HepG2 (cell line): ENCODE measurements around the gene IL17C. TPM values are rescaled to one million over a fixed set of nuclear protein-coding genes. Genes with fewer than 3 reads are reported as not detected.

Experiments
- ATAC-seq: fragments of 200-7000 bp; cut with Tn5 transposase; 3 replicates; pipeline ENCODE4 v1.9.1; 2020; ENCODE audit warnings: mild to moderate bottlenecking, moderate library complexity
- BruUV-seq: library from RNA; stranded (reverse); fragments of 400-500 nt; replicated peaks from 2 replicates; lab custom pipeline; 2021; lab: Mats Ljungman, UMichigan
- CTCF ChIA-PET: fragments of 300-600 bp; formaldehyde crosslinking; extraction: SDS; loops from one replicate; lab custom pipeline; 2021; ENCODE audit warnings: low total read pairs, inconsistent platforms, low intra/inter-chr PET ratio; lab: Yijun Ruan, JAX
- POLR2A ChIA-PET: fragments of 350-600 bp; sonication (Branson Sonifier 250); formaldehyde crosslinking; loops from one replicate; lab custom pipeline; 2020; ENCODE audit warnings: antibody characterized with exemption, inconsistent platforms; lab: Yijun Ruan, JAX
- DNase-seq: peaks from one replicate; pipeline ENCODE4 v3.0.0-alpha.2; 2015; ENCODE audit warnings: low spot score
- FAIRE-seq: peaks from 3 replicates; lab custom pipeline; 2011; peaks lifted over from hg19 to GRCh38; lab: Jason Lieb, UNC
- H2AFZ ChIP-seq: one replicate; pipeline ENCODE4 v1.6.1; 2011; ENCODE audit warnings: low read length, inconsistent platforms
- H3K27ac ChIP-seq: fragments of 300-600 bp; 3 replicates; pipeline ENCODE4 v1.8.0; 2011; ENCODE audit warnings: mixed run types, mild to moderate bottlenecking, mixed read lengths, low read length, inconsistent platforms; ENCODE audit not compliant: insufficient read depth; ENCODE audit errors: extremely low read length
- H3K27me3 ChIP-seq, 2 experiments: fragments of 200-600 bp in 1 of 2; 2 replicates in 1 of 2; 3 replicates in 1 of 2; pipeline versions ENCODE4 v1.6.0 to v1.8.0; 2011; ENCODE audit warnings: low read length in 2 of 2, mild to moderate bottlenecking in 2 of 2, moderate library complexity in 2 of 2, inconsistent platforms in 1 of 2; ENCODE audit not compliant: insufficient read depth in 2 of 2, control insufficient read depth in 1 of 2
- H3K36me3 ChIP-seq, 2 experiments: fragments of 200-600 bp in 1 of 2; replicated peaks in 1 of 2; 2 replicates in 1 of 2; 3 replicates in 1 of 2; pipeline versions ENCODE4 v1.5.1 to v1.8.0; 2011; ENCODE audit warnings: low read length in 2 of 2, inconsistent platforms in 1 of 2; ENCODE audit not compliant: insufficient read depth in 2 of 2, control insufficient read depth in 1 of 2
- H3K4me1 ChIP-seq: 2 replicates; pipeline ENCODE4 v1.5.1; 2012; ENCODE audit warnings: low read length, inconsistent platforms; ENCODE audit not compliant: insufficient read depth
- H3K4me2 ChIP-seq: 2 replicates; pipeline ENCODE4 v1.6.0; 2011; ENCODE audit warnings: low read depth, low read length, inconsistent platforms
- H3K4me3 ChIP-seq, 3 experiments: fragments of 200-600 bp in 1 of 3; sonication (generic), shearing (Covaris generic) in 1 of 3; replicated peaks in 1 of 3; 2 replicates each; pipeline ENCODE4 v1.5.1; 2011 to 2016; ENCODE audit warnings: low read length in 3 of 3, inconsistent platforms in 2 of 3, low read depth in 2 of 3, mild to moderate bottlenecking in 2 of 3, control low read depth in 1 of 3, mixed read lengths in 1 of 3; ENCODE audit not compliant: insufficient read depth in 1 of 3
- H3K79me2 ChIP-seq: one replicate; pipeline ENCODE4 v1.6.1; 2011; ENCODE audit warnings: low read length, inconsistent platforms; ENCODE audit not compliant: insufficient read depth
- H3K9ac ChIP-seq: 2 replicates; pipeline ENCODE4 v1.6.0; 2011; ENCODE audit warnings: mild to moderate bottlenecking, low read depth, low read length, inconsistent platforms; ENCODE audit not compliant: insufficient read depth
- H3K9me3 ChIP-seq: 2 replicates; pipeline ENCODE4 v1.5.1; 2012; ENCODE audit warnings: mild to moderate bottlenecking, low read length
- H4K20me1 ChIP-seq: 2 replicates; pipeline ENCODE4 v1.6.0; 2011; ENCODE audit warnings: inconsistent platforms, mild to moderate bottlenecking, low read length, moderate library complexity; ENCODE audit not compliant: insufficient read depth
- DMAP1 ChIP-seq: IDR thresholded peaks from 2 replicates; pipeline ENCODE4 v1.6.1; 2016
- HIVEP1 ChIP-seq: sonication (generic); formaldehyde crosslinking; IDR thresholded peaks from 2 replicates; pipeline ENCODE4 v1.4.0; 2020; ENCODE audit warnings: mild to moderate bottlenecking, missing genetic modification reagents
- HOXA3 ChIP-seq: sonication (generic); formaldehyde crosslinking; IDR thresholded peaks from 2 replicates; pipeline ENCODE4 v1.5.0; 2020; ENCODE audit warnings: missing genetic modification reagents
- KDM2A ChIP-seq: sonication (generic); formaldehyde crosslinking; IDR thresholded peaks from 2 replicates; pipeline ENCODE4 v1.4.0; 2020; ENCODE audit warnings: low read depth, missing genetic modification reagents, borderline replicate concordance
- KDM5A ChIP-seq: fragments of 200-600 bp; sonication (generic); IDR thresholded peaks from 2 replicates; pipeline ENCODE4 v1.7.0; 2018; ENCODE audit warnings: antibody characterized with exemption, mild to moderate bottlenecking, low read length, borderline replicate concordance
- NFATC3 ChIP-seq: sonication (generic); formaldehyde crosslinking; IDR thresholded peaks from 2 replicates; pipeline ENCODE4 v1.5.1; 2020; ENCODE audit warnings: mild to moderate bottlenecking, missing genetic modification reagents
- RBM39 ChIP-seq: fragments of 200-400 bp; formaldehyde crosslinking; IDR thresholded peaks from one replicate; pipeline ENCODE4 v1.6.1; 2018; ENCODE audit warnings: antibody characterized with exemption, mild to moderate bottlenecking, low read depth, low read length; ENCODE audit not compliant: poor library complexity, severe bottlenecking
- ZBTB1 ChIP-seq: sonication (generic); formaldehyde crosslinking; IDR thresholded peaks from 2 replicates; pipeline ENCODE4 v1.4.0; 2020; ENCODE audit warnings: missing genetic modification reagents, borderline replicate concordance
- ZBTB20 ChIP-seq: sonication (generic); formaldehyde crosslinking; IDR thresholded peaks from 2 replicates; pipeline ENCODE4 v1.8.1; 2023; ENCODE audit warnings: missing genetic modification reagents, low read depth, mild to moderate bottlenecking, borderline replicate concordance
- ZNF121 ChIP-seq: sonication (generic); formaldehyde crosslinking; IDR thresholded peaks from 2 replicates; pipeline ENCODE4 v1.5.0; 2020; ENCODE audit warnings: mild to moderate bottlenecking, missing genetic modification reagents
- ZNF292 ChIP-seq: sonication (generic); formaldehyde crosslinking; IDR thresholded peaks from 2 replicates; pipeline ENCODE4 v1.8.1; 2022; ENCODE audit warnings: mild to moderate bottlenecking, low read depth, missing genetic modification reagents, borderline replicate concordance
- ZNF619 ChIP-seq: sonication (generic); formaldehyde crosslinking; IDR thresholded peaks from 2 replicates; pipeline ENCODE4 v1.4.0; 2020; ENCODE audit warnings: mild to moderate bottlenecking, missing genetic modification reagents
- ZNF883 ChIP-seq: sonication (generic); formaldehyde crosslinking; IDR thresholded peaks from 2 replicates; pipeline ENCODE4 v1.5.1; 2020; ENCODE audit warnings: mild to moderate bottlenecking, missing genetic modification reagents; ENCODE audit errors: not compliant biosample characterization
- WGBS: methylation state at CpG from one replicate; pipeline ENCODE4 v1.1.6; 2017; ENCODE audit warnings: low lambda C conversion rate; 5-methylcytosine and 5-hydroxymethylcytosine counted together
- in situ Hi-C: cut with HindIII; loops from 2 replicates; pipeline ENCODE4 v1.10.0; 2017; ENCODE audit warnings: low pct_unique_long_range_greater_than_20kb; ENCODE audit not compliant: extremely low pct_ligation_motif_present
- intact Hi-C: fragments of 100-400 bp; cut with micrococcal nuclease; formaldehyde crosslinking; loops from one replicate; pipeline ENCODE4 v1.10.0; 2022; ENCODE audit not compliant: unreplicated experiment
- polyA plus RNA-seq, 8 experiments: library from polyadenylated mRNA; depleted of rRNA in 3 of 8; stranded (reverse) in 7 of 8; unstranded in 1 of 8; fragments of >200 nt; fragmentation: Illumina TruSeq in 4 of 8; extraction: Trizol in 4 of 8; gene quantifications; 2 replicates each; pipeline versions ENCODE4 v1.2.1 to v1.2.3, GENCODE V29; 2011 to 2016; ENCODE audit warnings: low read depth in 4 of 8, missing spikeins in 1 of 8, mixed read lengths in 1 of 8; ENCODE audit not compliant: insufficient read depth in 1 of 8
- total RNA-seq, 5 experiments: library from RNA; depleted of rRNA; stranded (reverse); fragments of >200 nt; fragmentation: Illumina TruSeq; extraction: Trizol; gene quantifications; 2 replicates each; pipeline ENCODE4 v1.2.3, GENCODE V29; 2016; ENCODE audit warnings: low read depth in 1 of 5
- TF ChIP-seq, protein P1 (sequence below): sonication (generic); formaldehyde crosslinking; IDR thresholded peaks from 2 replicates; pipeline ENCODE4 v1.5.0; 2020; ENCODE audit warnings: mild to moderate bottlenecking, missing genetic modification reagents
- TF ChIP-seq, protein P2 (sequence below): sonication (generic); formaldehyde crosslinking; IDR thresholded peaks from 2 replicates; pipeline ENCODE4 v1.5.1; 2020; ENCODE audit warnings: mild to moderate bottlenecking, missing genetic modification reagents, moderate library complexity
- TF ChIP-seq, protein P3 (sequence below): sonication (generic); formaldehyde crosslinking; IDR thresholded peaks from 2 replicates; pipeline ENCODE4 v1.8.0; 2022; ENCODE audit warnings: low read depth, missing genetic modification reagents

Gene IL17C
- total and polyA plus RNA-seq, 2 of the 13 experiments (the other 11 are each of a cell fraction or from before 2014, with no cell fraction given) = not detected

DNA sequence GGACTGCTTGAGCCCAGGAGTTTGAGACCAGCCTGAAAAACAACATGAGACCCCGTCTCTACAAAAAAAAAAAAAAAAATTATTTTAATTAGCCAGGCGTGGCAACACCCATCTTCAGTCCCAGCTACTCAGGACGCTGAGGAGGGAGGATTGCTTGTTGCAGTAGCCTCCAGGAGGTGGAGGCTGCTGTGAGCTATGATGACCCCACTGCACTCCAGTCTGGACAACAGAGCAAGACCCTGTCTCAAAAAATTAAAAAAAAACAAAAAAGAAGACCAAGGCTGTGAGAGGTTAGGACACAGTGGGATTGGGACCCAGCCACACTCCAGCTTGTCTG is 49.3 kb downstream of the IL17C start:
- ATAC-seq = no peak
- Histone ChIP-seq H3K4me2 (peak overlapping the region; percentile 91; the same call in 1 of the 2 replicates), H3K9me3 (no peaks in the 10 kb centered on the region), H3K36me3 (no peaks in the 10 kb centered on the region), H3K4me3 (peak overlapping the region in 1 of 3 experiments; percentile 76; a peak in 1 of 6 replicates), H4K20me1 (peaks cover 3% of the 10 kb centered on the region; the same call in 1 of the 2 replicates), H3K27me3 (peaks cover 29 to 83% of the 10 kb centered on the region in 2 experiments), H2AFZ (no peak overlapping the region), H3K79me2 (no peaks in the 10 kb centered on the region), H3K9ac (no peak overlapping the region), H3K4me1 (peaks cover 42% of the 10 kb centered on the region), H3K27ac (no peak overlapping the region)
- WGBS = 27% methylated on average over 3 of the region's 3 CpGs
- POLR2A ChIA-PET = interaction anchor here (0.7 to 2.6 kb wide), 7 partner anchors 13 to 106 kb away, joined by 3 to 11 read pairs (median 3); partner anchors contain the start of gene MVD
- BruUV-seq = no TSS peak
- no peak for DNase-seq
- TF ChIP-seq ZBTB20 (CRISPR knock-in tag) (no peak), KDM2A (peak; percentile 19; the same call in 1 of the 2 replicates), ZNF619 (no peak), NFATC3 (no peak), ZNF883 (no peak), HOXA3 (CRISPR knock-in tag) (no peak), ZNF292 (CRISPR knock-in tag) (no peak), RBM39 (no peak), HIVEP1 (CRISPR knock-in tag) (no peak), ZBTB1 (CRISPR knock-in tag) (no peak), KDM5A (no peak), ZNF121 (CRISPR knock-in tag) (peak; percentile 87), DMAP1 (CRISPR knock-in tag) (no peak)
- TF ChIP-seq, protein P1, sequence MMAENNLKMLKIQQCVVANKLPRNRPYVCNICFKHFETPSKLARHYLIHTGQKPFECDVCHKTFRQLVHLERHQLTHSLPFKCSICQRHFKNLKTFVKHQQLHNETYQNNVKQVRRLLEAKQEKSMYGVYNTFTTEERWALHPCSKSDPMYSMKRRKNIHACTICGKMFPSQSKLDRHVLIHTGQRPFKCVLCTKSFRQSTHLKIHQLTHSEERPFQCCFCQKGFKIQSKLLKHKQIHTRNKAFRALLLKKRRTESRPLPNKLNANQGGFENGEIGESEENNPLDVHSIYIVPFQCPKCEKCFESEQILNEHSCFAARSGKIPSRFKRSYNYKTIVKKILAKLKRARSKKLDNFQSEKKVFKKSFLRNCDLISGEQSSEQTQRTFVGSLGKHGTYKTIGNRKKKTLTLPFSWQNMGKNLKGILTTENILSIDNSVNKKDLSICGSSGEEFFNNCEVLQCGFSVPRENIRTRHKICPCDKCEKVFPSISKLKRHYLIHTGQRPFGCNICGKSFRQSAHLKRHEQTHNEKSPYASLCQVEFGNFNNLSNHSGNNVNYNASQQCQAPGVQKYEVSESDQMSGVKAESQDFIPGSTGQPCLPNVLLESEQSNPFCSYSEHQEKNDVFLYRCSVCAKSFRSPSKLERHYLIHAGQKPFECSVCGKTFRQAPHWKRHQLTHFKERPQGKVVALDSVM (CRISPR knock-in tag) = peak; percentile 71
- TF ChIP-seq, protein P2, sequence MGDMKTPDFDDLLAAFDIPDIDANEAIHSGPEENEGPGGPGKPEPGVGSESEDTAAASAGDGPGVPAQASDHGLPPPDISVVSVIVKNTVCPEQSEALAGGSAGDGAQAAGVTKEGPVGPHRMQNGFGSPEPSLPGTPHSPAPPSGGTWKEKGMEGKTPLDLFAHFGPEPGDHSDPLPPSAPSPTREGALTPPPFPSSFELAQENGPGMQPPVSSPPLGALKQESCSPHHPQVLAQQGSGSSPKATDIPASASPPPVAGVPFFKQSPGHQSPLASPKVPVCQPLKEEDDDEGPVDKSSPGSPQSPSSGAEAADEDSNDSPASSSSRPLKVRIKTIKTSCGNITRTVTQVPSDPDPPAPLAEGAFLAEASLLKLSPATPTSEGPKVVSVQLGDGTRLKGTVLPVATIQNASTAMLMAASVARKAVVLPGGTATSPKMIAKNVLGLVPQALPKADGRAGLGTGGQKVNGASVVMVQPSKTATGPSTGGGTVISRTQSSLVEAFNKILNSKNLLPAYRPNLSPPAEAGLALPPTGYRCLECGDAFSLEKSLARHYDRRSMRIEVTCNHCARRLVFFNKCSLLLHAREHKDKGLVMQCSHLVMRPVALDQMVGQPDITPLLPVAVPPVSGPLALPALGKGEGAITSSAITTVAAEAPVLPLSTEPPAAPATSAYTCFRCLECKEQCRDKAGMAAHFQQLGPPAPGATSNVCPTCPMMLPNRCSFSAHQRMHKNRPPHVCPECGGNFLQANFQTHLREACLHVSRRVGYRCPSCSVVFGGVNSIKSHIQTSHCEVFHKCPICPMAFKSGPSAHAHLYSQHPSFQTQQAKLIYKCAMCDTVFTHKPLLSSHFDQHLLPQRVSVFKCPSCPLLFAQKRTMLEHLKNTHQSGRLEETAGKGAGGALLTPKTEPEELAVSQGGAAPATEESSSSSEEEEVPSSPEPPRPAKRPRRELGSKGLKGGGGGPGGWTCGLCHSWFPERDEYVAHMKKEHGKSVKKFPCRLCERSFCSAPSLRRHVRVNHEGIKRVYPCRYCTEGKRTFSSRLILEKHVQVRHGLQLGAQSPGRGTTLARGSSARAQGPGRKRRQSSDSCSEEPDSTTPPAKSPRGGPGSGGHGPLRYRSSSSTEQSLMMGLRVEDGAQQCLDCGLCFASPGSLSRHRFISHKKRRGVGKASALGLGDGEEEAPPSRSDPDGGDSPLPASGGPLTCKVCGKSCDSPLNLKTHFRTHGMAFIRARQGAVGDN (CRISPR knock-in tag) = no peak
- TF ChIP-seq, protein P3, sequence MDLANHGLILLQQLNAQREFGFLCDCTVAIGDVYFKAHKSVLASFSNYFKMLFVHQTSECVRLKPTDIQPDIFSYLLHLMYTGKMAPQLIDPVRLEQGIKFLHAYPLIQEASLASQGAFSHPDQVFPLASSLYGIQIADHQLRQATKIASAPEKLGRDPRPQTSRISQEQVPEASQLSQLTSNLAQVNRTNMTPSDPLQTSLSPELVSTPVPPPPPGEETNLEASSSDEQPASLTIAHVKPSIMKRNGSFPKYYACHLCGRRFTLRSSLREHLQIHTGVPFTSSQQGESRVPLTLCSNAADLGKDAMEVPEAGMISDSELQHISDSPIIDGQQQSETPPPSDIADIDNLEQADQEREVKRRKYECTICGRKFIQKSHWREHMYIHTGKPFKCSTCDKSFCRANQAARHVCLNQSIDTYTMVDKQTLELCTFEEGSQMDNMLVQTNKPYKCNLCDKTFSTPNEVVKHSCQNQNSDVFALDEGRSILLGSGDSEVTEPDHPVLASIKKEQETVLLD (CRISPR knock-in tag) = no peak
- intact Hi-C loops = no loop called here
- in situ Hi-C loops = no loop called here
- no peak for FAIRE-seq
- CTCF ChIA-PET = no interaction called here
